Type B pancreatic cell (in vitro differentiated cells): ENCODE data around the gene VPS35. TPM values are rescaled to one million over a fixed set of nuclear protein-coding genes. Genes with fewer than 3 reads are reported as not detected.

ENCODE experiments used
- DNase-seq: peaks from one replicate; pipeline ENCODE4 v3.0.0; 2021; ENCODE audit warnings: mixed read lengths; ENCODE audit not compliant: unreplicated experiment; ENCODE audit errors: extremely low spot score
- H3K27ac Mint-ChIP-seq: 2 replicates; pipeline ENCODE4 v1.8.0; 2021; ENCODE audit warnings: mild to moderate bottlenecking, mixed read lengths
- H3K27me3 Mint-ChIP-seq: 2 replicates; pipeline ENCODE4 v1.8.0; 2021; ENCODE audit warnings: mixed read lengths
- H3K36me3 Mint-ChIP-seq: 2 replicates; pipeline ENCODE4 v1.8.0; 2021; ENCODE audit warnings: mixed read lengths
- H3K4me1 Mint-ChIP-seq: one replicate; pipeline ENCODE4 v1.8.0; 2021; ENCODE audit warnings: mixed read lengths; ENCODE audit not compliant: unreplicated experiment
- H3K4me3 Mint-ChIP-seq: 2 replicates; pipeline ENCODE4 v1.8.0; 2021; ENCODE audit warnings: mild to moderate bottlenecking, mixed read lengths
- H3K9me3 Mint-ChIP-seq: 2 replicates; pipeline ENCODE4 v1.8.0; 2021; ENCODE audit warnings: mixed read lengths
- CTCF ChIP-seq: fragments of 200-600 bp; sonication (generic); conservative IDR thresholded peaks from 2 replicates; pipeline ENCODE4 v1.5.0; 2021; ENCODE audit warnings: antibody characterized with exemption, mild to moderate bottlenecking
- long read RNA-seq: library from polyadenylated mRNA; unstranded; transcript quantifications from one replicate; pipeline ENCODE4 v2.0.0, GENCODE V29; 2020
- total RNA-seq: library from RNA; stranded (reverse); gene quantifications from 2 replicates; pipeline ENCODE4 v1.2.1, GENCODE V29; 2021; ENCODE audit warnings: low replicate concordance

Gene VPS35
- 125 and 150 TPM in 2 replicates for total RNA-seq
- long read RNA-seq, full-length matches to known transcripts = 730 of 928 reads
- long read RNA-seq, partial matches to known transcripts = 129 of 928 reads
- long read RNA-seq, other reads (novel, unspliced or antisense) = 69 of 928 reads

- Mint-ChIP-seq H3K4me3 (no peak within 1 kb of the TSS), H3K4me1 (peaks cover 43% of the 10 kb centered on the region), H3K27me3 (no peaks in the 10 kb centered on the region), H3K36me3 (peaks cover 4% of the 10 kb centered on the region), H3K27ac (no peak within 1 kb of the TSS), H3K9me3 (no peaks in the 10 kb centered on the region)
- peak; percentile 99 for DNase-seq
- peak; percentile 59 for TF ChIP-seq CTCF
Observed at GRCh38 chr16:46688654-46689364, at the start of gene VPS35. Gene VPS35, minus strand, starts transcription at chr16:46689178. Its CDS starts 45 bp downstream, at chr16:46689133.

- Mint-ChIP-seq H3K27me3 (no peaks in the 10 kb centered on the region), H3K4me1 (no peaks in the 10 kb centered on the region), H3K4me3 (no peak overlapping the region), H3K36me3 (no peaks in the 10 kb centered on the region), H3K27ac (no peak overlapping the region), H3K9me3 (no peaks in the 10 kb centered on the region)
- TF ChIP-seq CTCF = no peak
- no peak for DNase-seq
Observed at GRCh38 chr16:46737621-46738214, 48.7 kb upstream of the VPS35 start.

GRCh38 chr16:46736695-46737094 lies 47.7 kb upstream of the VPS35 start:
- no peaks in the 10 kb centered on the region for H3K4me1 Mint-ChIP-seq
- H3K27ac Mint-ChIP-seq = no peak overlapping the region
- no peak for DNase-seq
- no peak overlapping the region for H3K4me3 Mint-ChIP-seq
- TF ChIP-seq CTCF = no peak
- H3K36me3 Mint-ChIP-seq = no peaks in the 10 kb centered on the region
- no peaks in the 10 kb centered on the region for H3K9me3 Mint-ChIP-seq
- no peaks in the 10 kb centered on the region for H3K27me3 Mint-ChIP-seq

GRCh38 chr16:46733319-46733830 lies 44.4 kb upstream of the VPS35 start:
- TF ChIP-seq CTCF = no peak
- Mint-ChIP-seq H3K4me3 (no peak overlapping the region), H3K9me3 (no peaks in the 10 kb centered on the region), H3K36me3 (no peaks in the 10 kb centered on the region), H3K4me1 (no peaks in the 10 kb centered on the region), H3K27ac (no peak overlapping the region), H3K27me3 (no peaks in the 10 kb centered on the region)
- no peak for DNase-seq

- H3K27me3 Mint-ChIP-seq = no peaks in the 10 kb centered on the region
- H3K4me3 Mint-ChIP-seq = no peak overlapping the region
- no peaks in the 10 kb centered on the region for H3K4me1 Mint-ChIP-seq
Observed at GRCh38 chr16:46732561-46732960, 43.6 kb upstream of the VPS35 start.

More at GRCh38 chr16:46732561-46732960, 43.6 kb upstream of the VPS35 start:
- Mint-ChIP-seq H3K27ac (no peak overlapping the region), H3K9me3 (no peaks in the 10 kb centered on the region), H3K36me3 (no peaks in the 10 kb centered on the region)
- DNase-seq = no peak
- TF ChIP-seq CTCF = no peak
